ENCODE data around the gene C2orf81.

C2orf81 gene

DNA sequence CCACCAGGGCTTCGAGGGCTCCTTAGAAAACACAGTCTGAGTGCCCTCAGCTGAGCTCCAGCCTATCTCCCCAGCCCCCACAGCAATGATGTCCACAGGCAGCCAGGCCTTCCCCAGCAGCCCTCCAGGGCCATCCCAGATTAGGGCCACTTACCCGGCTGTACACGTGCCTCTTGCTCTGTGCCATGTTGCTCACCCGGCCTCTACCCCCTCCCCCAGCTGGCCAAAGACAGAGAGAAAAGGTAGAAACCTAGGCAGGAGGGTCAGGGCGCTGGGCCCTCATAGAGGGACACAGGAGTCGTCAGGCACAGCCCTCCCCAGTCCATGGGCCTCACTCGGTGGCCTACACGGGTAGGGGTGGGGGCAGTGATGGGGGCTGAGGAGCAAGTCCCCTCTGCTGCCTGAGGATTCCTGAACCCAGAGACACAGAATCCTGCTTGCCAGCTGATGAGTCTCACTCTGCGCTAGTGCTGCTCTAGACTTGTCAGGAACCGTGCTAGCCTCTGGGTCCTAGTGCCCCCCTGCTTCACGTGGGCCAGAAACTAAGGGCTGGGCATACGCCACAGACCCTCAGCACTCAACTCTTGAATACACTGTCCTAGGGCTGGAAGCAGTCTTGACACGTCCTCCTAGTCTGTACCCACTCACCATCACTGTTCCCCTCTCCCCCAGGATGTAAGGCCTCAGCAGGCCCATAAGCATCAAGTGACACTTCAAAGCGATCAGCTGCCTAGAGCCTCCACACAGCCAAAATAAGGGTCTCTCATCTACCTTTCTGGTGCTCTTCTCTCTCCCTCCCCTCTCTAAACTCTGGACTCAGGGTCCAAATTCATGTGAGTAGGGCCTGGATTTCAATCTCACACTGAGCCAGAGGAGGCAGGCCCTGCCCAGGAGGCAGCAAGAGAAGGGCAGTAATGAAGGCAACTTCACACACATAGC lies 41.3 kb downstream of the C2orf81 start, which contains the start of gene DCTN1:
TSS of gene DCTN1 (minus strand) at position 461 of the 939 bp plus-strand sequence. CDS start at position 187, 274 bp downstream.
- TF ChIP-seq, protein P1, sequence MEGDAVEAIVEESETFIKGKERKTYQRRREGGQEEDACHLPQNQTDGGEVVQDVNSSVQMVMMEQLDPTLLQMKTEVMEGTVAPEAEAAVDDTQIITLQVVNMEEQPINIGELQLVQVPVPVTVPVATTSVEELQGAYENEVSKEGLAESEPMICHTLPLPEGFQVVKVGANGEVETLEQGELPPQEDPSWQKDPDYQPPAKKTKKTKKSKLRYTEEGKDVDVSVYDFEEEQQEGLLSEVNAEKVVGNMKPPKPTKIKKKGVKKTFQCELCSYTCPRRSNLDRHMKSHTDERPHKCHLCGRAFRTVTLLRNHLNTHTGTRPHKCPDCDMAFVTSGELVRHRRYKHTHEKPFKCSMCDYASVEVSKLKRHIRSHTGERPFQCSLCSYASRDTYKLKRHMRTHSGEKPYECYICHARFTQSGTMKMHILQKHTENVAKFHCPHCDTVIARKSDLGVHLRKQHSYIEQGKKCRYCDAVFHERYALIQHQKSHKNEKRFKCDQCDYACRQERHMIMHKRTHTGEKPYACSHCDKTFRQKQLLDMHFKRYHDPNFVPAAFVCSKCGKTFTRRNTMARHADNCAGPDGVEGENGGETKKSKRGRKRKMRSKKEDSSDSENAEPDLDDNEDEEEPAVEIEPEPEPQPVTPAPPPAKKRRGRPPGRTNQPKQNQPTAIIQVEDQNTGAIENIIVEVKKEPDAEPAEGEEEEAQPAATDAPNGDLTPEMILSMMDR (IDR thresholded peaks at IDR 0.05; ENCODE audit: low read depth, low read length) = no peak
- peak; percentile 22 for DNase-seq (ENCODE audit: extremely low read depth, low read depth)

DNA sequence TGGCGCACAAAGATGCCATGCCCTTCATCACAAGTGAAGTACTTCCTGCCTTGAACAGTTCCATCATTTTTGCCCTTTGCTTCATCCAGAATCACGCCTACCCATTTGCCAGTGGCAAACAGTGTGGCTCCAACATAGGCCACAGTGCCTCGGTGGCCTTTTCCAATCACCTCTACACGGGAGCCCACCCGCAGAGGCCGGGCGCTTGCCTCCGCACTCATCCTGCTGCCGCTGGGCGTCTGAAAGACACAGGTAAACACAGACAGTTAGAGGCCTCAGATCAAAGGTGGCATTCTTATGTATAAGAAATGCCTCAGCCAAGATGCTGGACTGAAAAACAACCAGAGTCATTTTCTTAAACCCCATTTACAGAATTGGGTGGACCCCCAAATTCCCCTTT lies 43.4 kb downstream of the C2orf81 start:
- TF ChIP-seq, protein P1 (IDR thresholded peaks at IDR 0.05; ENCODE audit: low read depth, low read length) = no peak
- DNase-seq (ENCODE audit: extremely low read depth, low read depth) = no peak

DNA sequence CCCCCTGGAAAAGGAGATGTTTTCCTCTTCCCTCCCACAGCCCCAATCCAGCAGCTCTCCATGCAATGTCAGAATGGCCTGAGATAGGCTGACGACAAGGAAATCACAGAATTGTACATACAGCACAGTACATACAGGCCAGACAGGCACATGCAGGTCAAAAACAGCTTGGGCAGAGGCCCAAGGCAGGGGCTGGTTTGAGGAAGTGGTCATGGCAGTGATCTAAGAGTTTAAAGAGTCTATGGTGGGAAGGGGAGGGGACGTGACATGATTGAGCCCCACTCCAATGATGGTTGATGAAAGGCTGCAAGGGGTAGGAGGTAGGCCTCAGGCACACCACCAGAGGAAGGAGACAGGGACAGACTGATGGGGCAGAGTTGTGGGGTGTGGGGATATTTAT lies 45.6 kb downstream of the C2orf81 start:
- TF ChIP-seq, protein P1 (IDR thresholded peaks at IDR 0.05; ENCODE audit: low read depth, low read length) = no peak

DNA sequence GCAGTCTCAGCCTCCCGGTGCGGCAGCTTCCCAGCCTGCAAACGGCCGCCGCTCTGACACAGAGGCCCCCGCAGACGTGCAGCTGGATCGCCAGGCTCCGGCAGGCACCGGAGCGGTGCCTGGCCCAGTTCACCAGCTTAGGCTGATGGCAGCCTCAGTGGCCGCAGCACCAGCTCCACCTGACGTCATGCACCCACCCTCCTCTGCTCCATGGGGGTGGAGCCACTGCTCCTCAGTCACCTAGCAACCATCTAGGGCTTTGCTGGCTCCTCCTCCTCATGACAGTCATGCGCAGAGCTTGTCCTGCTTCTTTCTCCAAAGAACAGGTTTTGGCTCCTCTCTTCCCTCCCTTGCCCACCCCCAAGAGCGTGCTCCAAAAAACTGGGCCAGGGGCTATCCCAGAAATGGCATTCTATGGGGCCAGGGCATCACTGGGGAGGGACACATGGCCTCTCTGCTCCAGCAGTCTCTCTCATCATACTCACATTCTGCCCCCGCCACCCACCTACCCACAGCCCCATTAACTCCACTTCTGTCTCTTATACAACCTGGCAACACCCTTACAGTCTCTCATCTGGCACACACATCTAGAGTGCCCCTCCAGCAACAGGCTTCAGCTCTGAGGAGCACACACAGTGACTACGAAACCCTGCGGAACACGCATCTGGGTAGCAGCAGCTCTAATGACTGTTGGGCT lies 46.8 kb downstream of the C2orf81 start:
- TF ChIP-seq, protein P1 (IDR thresholded peaks at IDR 0.05; ENCODE audit: low read depth, low read length) = no peak
- DNase-seq (ENCODE audit: extremely low read depth, low read depth) = peak; percentile 34

More for the DNA sequence above, 45.6 kb downstream of the C2orf81 start:
- no peak for DNase-seq (ENCODE audit: extremely low read depth, low read depth)

DNA sequence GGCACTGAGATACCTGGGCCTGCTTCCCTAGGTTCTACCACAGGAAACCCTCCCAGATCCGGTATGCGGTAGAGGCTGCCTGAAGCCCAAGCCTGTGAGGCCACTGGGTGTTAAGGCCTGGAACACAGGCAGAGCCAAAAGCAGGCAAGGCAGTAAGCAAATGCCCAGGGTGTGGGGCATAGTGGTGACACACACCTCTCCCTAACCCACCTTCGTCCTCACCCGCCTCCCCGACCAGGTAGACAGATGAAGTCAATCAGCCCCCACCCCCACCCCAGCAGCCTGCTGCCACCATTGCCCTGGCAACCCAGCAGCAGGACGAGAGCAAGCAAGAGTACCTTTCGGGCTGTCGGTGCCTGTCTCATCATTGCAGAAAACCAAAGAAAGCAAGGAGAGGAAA lies 47.4 kb downstream of the C2orf81 start:
- no peak for DNase-seq (ENCODE audit: extremely low read depth, low read depth)
- TF ChIP-seq, protein P1 (IDR thresholded peaks at IDR 0.05; ENCODE audit: low read depth, low read length) = no peak

DNA sequence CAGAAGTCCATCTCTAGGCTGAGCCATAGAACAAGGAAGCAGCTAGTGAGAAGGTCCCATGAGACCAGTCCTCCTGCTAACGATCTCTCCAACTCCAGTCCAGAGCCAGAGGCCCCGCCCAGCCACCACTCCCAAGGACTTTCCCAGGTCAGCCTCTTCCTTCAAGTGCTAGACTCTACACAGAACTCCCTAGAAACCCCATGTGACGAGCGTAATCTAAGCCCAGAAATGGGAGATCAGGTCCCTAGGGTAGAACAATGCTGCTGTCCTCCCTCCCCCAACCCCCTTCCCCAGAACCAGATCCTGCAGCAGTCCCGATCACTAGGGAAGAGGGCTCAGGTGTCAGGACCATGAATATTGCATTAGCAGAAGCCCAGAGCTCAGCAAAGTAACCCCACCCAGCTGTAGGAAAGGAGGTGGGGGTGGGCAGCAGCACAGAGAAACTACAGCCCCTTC lies 48.2 kb downstream of the C2orf81 start:
- TF ChIP-seq, protein P1 (IDR thresholded peaks at IDR 0.05; ENCODE audit: low read depth, low read length) = no peak
- DNase-seq (ENCODE audit: extremely low read depth, low read depth) = no peak

DNA sequence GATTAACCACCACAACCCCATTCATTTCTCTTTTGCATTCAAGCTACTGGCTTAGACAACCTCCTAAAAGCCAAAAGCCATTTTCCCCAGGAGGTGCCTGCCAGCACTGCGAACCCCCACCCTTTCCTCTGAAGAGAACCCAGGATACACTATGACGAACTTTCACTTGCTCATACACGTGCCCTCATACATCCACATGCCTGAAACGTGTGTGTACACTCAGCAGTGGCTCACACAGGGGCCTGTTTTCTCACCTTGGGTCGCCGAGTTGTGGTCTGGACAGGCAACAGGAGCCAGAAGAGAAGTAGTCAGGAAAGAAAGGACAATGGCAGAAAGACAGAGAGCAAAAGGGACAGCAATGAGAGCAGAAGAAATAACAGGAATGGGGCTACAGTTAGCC lies 48.7 kb downstream of the C2orf81 start:
- no peak for DNase-seq (ENCODE audit: extremely low read depth, low read depth)
- TF ChIP-seq, protein P1 (IDR thresholded peaks at IDR 0.05; ENCODE audit: low read depth, low read length) = no peak

All from AG09319 (cell line).